Activated CD8-positive, alpha-beta memory T cell treated with anti-CD3 and anti-CD28 coated beads for 36 hours (primary cell): ENCODE measurements around the gene ST3GAL6. TPM values are rescaled to one million over a fixed set of nuclear protein-coding genes. Genes with fewer than 3 reads are reported as not detected.

Experiments used
- CTCF ChIA-PET: fragments of 350-600 bp; sonication (Branson Sonifier 250); formaldehyde crosslinking; loops from one replicate; lab custom pipeline; 2021; ENCODE audit warnings: antibody characterized with exemption; lab: Charles Lee
- POLR2A ChIA-PET: fragments of 350-600 bp; sonication (Branson Sonifier 250); formaldehyde crosslinking; loops from one replicate; lab custom pipeline; 2021; ENCODE audit warnings: antibody characterized with exemption; lab: Charles Lee
- total RNA-seq, 2 experiments: library from RNA; stranded (reverse); gene quantifications; one replicate each; pipeline ENCODE4 v1.2.3, GENCODE V29; 2021

The ST3GAL6 gene
- total RNA-seq, 2 experiments from 2014 or later, result not detected

GRCh38 chr3:98735761-98736269, 27.3 kb upstream of the ST3GAL6 start:
- POLR2A ChIA-PET, result no interaction called here
- CTCF ChIA-PET, result interaction anchor here (1.5 kb wide), 1 partner anchor 140 kb away, joined by 3 read pairs; no protein-coding TSS in a partner anchor

- CTCF ChIA-PET, result no interaction called here
- POLR2A ChIA-PET, result no interaction called here
Observed at GRCh38 chr3:98737301-98737700, 25.8 kb upstream of the ST3GAL6 start.

DNA sequence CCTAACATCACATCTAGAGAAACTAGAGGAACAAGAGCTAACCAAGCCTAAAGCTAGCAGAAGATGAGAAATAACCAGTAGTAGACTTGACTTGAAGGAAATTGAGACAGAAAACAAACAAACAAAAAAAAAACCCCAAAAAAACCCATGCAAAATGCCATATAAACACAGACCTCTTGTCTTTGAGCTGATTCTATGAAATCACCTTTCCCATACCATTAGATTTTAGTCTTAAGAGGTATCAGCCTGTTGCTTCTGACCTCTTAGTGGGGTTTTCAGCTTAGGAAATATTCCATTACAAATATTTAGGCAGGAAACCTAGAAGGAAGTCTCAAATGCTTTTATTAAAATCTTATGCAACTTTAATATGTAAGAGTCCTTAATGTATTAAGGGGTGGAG, 23.9 kb upstream of the ST3GAL6 start:
- POLR2A ChIA-PET, result no interaction called here
- CTCF ChIA-PET, result no interaction called here

DNA sequence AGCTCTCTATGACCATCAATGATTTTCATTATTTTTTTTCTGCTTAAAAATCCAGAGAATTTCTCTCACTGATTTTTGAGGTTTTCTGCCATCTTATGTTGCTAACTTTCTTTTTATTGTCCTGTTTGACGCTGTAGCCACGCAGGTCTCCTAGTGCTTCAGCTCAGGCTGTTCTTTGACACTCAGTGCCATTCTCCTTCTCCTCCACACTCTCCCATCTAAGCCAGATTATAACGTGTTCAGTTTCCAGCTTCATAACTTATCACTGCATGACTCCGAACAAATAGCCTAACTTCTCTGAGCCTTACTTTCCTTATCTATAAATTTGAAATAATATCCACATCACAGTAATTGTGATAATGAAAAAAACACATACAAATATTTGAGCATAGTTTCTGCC, 22.8 kb upstream of the ST3GAL6 start:
- ChIA-PET CTCF (no interaction called here), POLR2A (no interaction called here)

DNA sequence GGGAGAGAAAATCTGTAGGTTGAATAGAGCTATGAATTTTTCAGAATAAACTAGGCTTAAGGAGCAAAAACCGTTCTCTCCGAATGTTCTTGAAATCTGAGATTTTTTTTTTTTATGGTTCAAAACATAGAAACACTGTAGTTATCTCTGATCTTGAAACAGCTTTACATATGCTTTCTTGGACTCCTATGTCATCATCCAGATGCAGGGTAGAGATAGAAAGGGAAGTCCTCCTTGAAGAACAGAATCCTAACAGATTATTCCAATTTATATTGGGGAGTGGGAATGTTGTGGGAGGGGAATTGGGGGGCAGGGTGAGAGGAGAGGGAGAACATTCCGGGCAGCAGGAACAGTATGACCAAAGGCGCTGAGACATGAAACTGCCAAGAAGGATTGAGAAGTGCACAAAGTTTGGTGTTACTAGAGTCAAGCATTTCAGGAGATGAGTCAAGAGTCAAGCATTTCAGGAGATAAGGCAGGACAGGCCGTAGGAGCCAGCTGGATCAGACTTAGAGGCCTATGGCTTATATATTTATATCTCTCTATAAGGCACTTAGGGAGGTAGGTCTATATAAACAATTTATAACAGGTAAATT, 21.9 kb upstream of the ST3GAL6 start:
- CTCF ChIA-PET, result no interaction called here
- POLR2A ChIA-PET, result no interaction called here

DNA sequence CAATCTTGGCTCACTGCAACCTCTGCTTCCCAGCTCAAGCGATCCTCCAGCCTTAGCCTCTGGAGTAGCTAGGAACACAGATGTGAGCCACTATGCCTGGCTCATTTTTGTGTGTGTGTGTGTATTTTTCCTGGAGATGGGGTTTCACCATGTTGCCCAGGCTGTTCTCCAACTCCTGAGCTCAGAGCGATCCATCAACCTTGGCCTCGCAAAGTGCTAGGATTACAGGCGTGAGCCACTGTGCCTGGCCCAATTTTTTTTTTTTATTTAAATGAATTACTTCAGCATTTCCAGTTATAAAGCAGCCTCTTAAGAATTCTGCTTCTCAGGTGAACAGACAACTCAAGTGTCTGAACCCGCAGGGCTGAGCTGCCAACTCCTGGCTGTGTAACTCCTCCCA, 20.1 kb upstream of the ST3GAL6 start:
- ChIA-PET POLR2A (no interaction called here), CTCF (interaction anchor here (0.9 kb wide), 1 partner anchor 10 kb away, joined by 4 read pairs; no protein-coding TSS in a partner anchor)

- CTCF ChIA-PET, result interaction anchor here (0.9 kb wide), 1 partner anchor 11 kb away, joined by 4 read pairs; no protein-coding TSS in a partner anchor
- POLR2A ChIA-PET, result no interaction called here
Observed at GRCh38 chr3:98744283-98744682, 18.9 kb upstream of the ST3GAL6 start.

- POLR2A ChIA-PET, result no interaction called here
- CTCF ChIA-PET, result no interaction called here
Observed at GRCh38 chr3:98745718-98746117, 17.4 kb upstream of the ST3GAL6 start.

DNA sequence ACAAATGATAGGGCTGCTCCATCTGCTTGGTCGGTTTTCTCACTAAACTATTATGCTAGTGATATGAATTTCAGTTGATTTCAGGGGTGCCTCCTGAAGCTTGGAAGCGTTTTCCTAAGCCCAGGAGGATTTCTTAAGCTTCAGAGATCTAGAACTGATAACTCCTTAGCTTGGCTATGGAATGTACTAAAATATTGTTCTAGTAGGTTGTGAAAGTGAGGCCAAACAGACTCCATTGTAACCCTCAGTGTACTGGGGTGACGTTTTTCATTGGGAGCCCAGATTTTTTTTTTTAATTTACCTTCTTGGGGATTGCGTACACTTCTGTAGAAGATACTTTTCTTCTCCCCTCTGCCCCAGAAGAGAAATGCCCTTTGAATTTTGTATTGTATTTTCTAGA, 17.0 kb upstream of the ST3GAL6 start:
- CTCF ChIA-PET, result no interaction called here
- POLR2A ChIA-PET, result no interaction called here

DNA sequence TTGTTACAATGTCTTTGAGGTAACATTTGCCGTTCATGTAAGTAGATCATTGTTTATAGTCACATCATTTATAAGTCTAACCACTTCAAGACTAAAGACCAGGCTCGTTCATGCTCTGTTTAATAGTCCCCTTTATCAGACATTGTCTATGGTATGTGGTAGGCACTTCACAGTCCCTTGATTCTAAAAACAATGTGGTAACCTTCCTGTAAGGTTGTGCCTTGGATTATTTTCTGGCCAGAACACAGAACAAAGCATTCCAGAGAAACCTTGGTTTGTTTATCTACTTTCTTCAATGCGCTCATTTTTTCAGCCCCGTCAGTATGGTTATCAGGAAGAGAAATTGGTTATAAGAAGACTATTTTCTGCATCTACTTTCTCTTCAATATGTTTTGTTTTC, 16.3 kb upstream of the ST3GAL6 start:
- CTCF ChIA-PET, result no interaction called here
- POLR2A ChIA-PET, result no interaction called here

GRCh38 chr3:98750276-98750919, 12.7 kb upstream of the ST3GAL6 start:
- ChIA-PET CTCF (no interaction called here), POLR2A (no interaction called here)

DNA sequence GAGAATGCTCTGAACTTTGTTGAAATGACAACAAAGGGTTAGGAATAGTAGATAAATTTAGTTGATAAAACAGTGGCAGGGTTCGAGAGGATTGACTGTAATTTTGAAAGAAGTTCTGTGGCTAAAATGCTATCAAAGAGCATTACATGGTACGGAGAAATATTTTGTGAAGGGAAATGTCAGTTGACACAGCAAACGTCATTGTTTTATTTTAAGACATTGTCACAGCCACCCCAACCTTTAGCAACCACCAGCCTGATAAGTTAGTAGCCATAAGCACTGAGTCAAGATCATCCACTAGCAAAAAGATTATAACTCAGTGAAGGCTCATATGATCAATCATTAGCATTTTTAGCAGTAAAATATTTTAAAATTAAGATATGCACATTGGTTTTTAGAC, 8.7 kb upstream of the ST3GAL6 start:
- ChIA-PET POLR2A (no interaction called here), CTCF (no interaction called here)

- ChIA-PET POLR2A (no interaction called here), CTCF (no interaction called here)
Observed at GRCh38 chr3:98755601-98756000, 7.5 kb upstream of the ST3GAL6 start.

DNA sequence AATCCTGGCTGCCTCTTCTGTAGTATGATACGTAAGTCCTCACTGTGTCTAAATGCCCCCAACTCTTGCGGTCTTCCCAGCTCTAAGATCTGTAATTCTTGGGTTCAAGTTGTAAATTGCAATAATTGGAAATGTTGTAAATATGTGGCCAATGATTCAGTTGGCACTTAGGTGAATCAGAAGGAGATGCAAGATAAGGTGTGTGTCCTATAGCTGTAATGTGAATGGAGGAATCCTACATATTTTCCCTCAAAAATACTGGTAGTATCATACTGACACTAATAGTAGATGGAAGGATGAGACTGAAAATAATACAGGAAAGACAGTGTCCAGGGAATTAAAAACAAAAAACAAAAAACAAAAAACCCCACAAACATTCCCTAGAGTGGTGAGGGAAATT, 3.5 kb upstream of the ST3GAL6 start:
- CTCF ChIA-PET, result no interaction called here
- POLR2A ChIA-PET, result no interaction called here

DNA sequence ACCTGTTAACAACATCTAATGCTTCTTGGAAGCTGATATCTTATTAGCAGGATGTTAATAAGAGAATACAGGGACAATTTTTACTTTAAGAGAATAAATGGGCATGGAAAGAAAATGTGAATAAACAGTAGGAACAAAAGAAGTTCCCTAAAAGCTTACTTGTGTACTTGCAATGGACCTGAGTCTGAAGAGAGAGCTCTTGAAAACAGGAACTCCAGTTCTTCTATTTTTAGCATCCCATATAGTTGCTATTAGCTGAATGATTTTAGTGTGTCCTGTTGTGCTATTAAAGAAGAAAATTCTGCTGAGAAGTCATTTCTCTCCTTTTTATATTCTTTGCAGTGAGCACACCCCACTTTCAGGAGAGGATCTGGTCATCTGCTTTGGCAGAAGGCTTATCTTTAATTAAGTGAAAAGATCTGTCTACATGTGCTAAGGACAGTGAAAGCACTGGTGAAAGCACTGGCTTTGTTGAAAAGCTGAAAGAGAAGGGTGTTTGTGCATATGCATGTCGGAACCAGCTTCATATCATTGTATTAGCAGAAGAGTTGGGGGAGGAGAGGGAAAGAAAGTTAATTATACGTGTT, 1.4 kb upstream of the ST3GAL6 start:
- POLR2A ChIA-PET, result no interaction called here
- CTCF ChIA-PET, result no interaction called here

GRCh38 chr3:98763819-98764418, 779 bp downstream of the ST3GAL6 start:
- ChIA-PET CTCF (interaction anchor here (0.6 to 1.0 kb wide), 2 partner anchors 17 to 471 kb away, joined by 3 read pairs; no protein-coding TSS in a partner anchor), POLR2A (no interaction called here)

- ChIA-PET POLR2A (no interaction called here), CTCF (interaction anchor here (1.0 kb wide), 1 partner anchor 16 kb away, joined by 3 read pairs; no protein-coding TSS in a partner anchor)
Observed at GRCh38 chr3:98764472-98764884, 1.3 kb downstream of the ST3GAL6 start.

DNA sequence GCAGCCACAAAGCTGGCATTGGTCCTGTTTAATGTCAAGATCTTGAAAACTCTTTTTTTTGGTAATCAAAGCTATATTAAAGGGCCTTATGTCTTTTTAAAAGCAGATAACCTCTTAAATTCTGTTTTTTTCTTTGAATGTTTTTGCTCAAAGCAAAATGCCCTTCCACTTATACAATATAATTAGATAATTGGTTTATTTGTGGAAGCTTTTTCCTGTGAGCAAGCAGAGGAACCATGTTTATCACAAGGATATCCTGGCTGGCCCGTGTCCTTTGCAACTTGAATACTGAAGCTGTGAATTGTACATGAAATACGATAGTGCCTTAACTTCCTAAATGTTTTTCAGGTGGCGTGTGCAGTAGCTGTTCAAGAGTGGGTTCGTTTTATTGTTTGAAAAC, 2.6 kb downstream of the ST3GAL6 start:
- ChIA-PET CTCF (no interaction called here), POLR2A (no interaction called here)

DNA sequence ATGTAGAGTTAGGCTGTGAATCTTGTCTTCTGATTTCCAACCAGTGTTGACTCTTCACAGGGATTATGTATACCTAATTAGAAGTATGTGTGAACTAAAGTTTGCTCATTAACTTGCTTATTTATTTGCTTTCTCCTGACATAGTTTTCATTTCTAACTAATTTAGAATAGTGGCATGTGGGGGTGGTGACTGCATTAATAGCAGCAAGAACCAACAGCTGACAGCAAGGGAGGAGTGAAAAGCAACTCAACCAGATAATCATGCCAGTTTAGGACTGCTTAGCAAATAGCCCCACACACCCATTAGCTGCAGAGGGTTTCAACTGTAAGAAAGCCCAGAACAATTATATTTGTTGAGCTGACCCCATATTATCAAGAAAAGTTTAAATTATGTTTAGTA, 3.8 kb downstream of the ST3GAL6 start:
- POLR2A ChIA-PET, result no interaction called here
- CTCF ChIA-PET, result no interaction called here

- ChIA-PET POLR2A (no interaction called here), CTCF (no interaction called here)
Observed at GRCh38 chr3:98768961-98769360, 5.8 kb downstream of the ST3GAL6 start.
